ENCODE data around the gene GPRIN3. TPM values are rescaled to one million over a fixed set of nuclear protein-coding genes. Genes with fewer than 3 reads are reported as not detected.

Gene GPRIN3
- 25.2 TPM for total RNA-seq
- long read RNA-seq, full-length matches to known transcripts: 13 of 22 reads
- long read RNA-seq, partial matches to known transcripts: 0 of 22 reads
- long read RNA-seq, other reads (novel, unspliced or antisense): 9 of 22 reads

DNA sequence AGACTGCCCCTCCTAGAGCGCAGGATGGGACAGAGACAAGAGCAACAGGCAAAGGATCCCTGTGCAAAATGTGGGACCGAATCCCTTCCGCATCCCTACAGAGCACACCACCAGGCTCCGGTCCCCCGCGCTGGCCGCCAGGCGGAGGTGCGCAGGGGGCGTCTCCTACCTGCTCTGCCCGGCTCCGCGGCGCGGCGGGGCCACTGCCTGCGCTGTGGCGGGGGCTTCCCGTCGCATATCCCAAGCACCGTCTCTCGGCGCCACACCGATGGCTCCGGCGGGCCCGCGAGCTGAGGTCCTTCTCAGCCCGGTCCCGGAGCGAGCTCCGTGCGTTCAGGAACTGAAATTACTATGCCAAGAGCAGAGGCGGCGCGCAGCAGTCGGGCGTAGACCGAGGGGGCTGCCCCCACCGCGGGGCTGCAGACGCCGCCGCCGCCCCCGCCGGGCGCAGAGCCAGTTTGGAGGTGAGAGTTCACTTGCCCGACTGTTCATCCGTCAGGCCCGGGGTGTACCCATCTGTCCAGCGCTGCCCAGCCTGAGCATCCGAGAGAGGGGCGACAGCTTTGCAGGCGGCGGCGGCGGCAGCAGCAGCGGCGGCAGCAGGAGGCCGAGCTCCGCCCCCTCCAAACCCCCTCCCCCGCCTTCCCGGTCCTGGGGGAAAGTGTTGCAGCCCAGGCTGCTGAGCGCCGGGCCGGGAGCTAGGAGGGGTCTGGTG lies at the start of gene GPRIN3:
TSS of gene GPRIN3 (minus strand) at position 355 of the 715 bp plus-strand sequence. CDS start 57,690 bp downstream, outside the sequence.
- H3K9me3 ChIP-seq: no peaks in the 10 kb centered on the region

DNA sequence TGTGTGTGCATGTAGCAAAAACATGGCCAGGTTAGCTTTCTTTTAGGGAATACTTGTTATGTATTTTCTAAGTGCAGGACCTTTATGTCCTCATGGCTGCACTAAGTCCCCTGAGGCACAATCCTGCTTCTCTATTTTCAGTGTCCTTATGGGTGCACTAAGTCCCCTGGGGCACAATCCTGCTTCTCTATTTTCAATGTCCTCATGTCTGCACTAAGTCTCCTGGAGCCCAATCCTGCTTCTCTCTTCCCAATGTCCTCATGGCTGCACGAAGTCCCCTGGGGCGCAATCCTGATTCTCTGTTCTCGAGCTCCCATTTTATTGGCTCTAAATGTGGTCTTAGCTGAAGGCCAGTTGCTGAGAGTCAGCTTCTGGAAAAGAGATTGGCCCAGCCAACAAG lies 49.7 kb upstream of the GPRIN3 start:
- no peak overlapping the region for H3K4me3 ChIP-seq
- no peaks in the 10 kb centered on the region for H3K36me3 ChIP-seq
- no peaks in the 10 kb centered on the region for H3K4me1 ChIP-seq
- peak; percentile 42 for ATAC-seq
- TF ChIP-seq, protein P1, sequence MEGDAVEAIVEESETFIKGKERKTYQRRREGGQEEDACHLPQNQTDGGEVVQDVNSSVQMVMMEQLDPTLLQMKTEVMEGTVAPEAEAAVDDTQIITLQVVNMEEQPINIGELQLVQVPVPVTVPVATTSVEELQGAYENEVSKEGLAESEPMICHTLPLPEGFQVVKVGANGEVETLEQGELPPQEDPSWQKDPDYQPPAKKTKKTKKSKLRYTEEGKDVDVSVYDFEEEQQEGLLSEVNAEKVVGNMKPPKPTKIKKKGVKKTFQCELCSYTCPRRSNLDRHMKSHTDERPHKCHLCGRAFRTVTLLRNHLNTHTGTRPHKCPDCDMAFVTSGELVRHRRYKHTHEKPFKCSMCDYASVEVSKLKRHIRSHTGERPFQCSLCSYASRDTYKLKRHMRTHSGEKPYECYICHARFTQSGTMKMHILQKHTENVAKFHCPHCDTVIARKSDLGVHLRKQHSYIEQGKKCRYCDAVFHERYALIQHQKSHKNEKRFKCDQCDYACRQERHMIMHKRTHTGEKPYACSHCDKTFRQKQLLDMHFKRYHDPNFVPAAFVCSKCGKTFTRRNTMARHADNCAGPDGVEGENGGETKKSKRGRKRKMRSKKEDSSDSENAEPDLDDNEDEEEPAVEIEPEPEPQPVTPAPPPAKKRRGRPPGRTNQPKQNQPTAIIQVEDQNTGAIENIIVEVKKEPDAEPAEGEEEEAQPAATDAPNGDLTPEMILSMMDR (IDR thresholded peaks at IDR 0.05): no peak
- H3K27me3 ChIP-seq: no peaks in the 10 kb centered on the region
- no peaks in the 10 kb centered on the region for H3K9me3 ChIP-seq
- no peak overlapping the region for H3K27ac ChIP-seq
- intact Hi-C loops (cut with DNase I): no loop called here
- no peak for DNase-seq

More for the DNA sequence above, at the start of gene GPRIN3:
- H3K4me1 ChIP-seq: peaks cover 13% of the 10 kb centered on the region
- peak within 1 kb of the TSS; percentile 72 for H3K4me3 ChIP-seq
- intact Hi-C loops (cut with DNase I): no loop called here
- H3K27me3 ChIP-seq: no peaks in the 10 kb centered on the region
- ATAC-seq (peak; percentile 87), DNase-seq (peak; percentile 91)
- H3K27ac ChIP-seq: peak within 1 kb of the TSS; percentile 87
- TF ChIP-seq, protein P1 (IDR thresholded peaks at IDR 0.05): no peak
- H3K36me3 ChIP-seq: no peaks in the 10 kb centered on the region

DNA sequence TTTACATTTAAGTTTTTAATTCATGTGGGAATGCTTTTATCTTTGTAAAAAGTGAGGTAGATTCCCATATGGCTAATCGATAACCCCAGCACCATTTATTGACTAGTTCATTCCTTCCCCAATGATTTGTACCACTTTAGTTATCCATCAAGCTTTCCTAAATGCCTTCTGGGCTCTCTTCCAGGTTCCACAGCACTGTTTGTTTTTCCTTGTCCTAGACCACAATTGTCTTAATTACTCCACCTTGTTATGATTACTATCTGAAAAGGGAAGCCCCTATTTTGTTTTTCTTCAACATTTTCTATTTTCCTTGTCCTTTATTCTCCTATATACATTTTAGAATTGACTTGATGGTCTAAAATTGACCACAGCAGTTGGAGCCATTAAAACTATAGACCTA lies 48.5 kb upstream of the GPRIN3 start:
- no peaks in the 10 kb centered on the region for H3K36me3 ChIP-seq
- intact Hi-C loops (cut with DNase I): no loop called here

GRCh38 chr4:89353514-89353913 lies 45.9 kb upstream of the GPRIN3 start:
- Histone ChIP-seq H3K27ac (no peak overlapping the region), H3K4me3 (no peak overlapping the region), H3K9me3 (no peaks in the 10 kb centered on the region), H3K27me3 (no peaks in the 10 kb centered on the region), H3K36me3 (no peaks in the 10 kb centered on the region), H3K4me1 (no peaks in the 10 kb centered on the region)
- TF ChIP-seq, protein P1 (IDR thresholded peaks at IDR 0.05): no peak
- ATAC-seq (no peak), DNase-seq (no peak)
- intact Hi-C loops (cut with DNase I): no loop called here

More for the DNA sequence above, 48.5 kb upstream of the GPRIN3 start:
- no peaks in the 10 kb centered on the region for H3K27me3 ChIP-seq
- H3K9me3 ChIP-seq: no peaks in the 10 kb centered on the region
- ATAC-seq (no peak), DNase-seq (no peak)
- TF ChIP-seq, protein P1 (IDR thresholded peaks at IDR 0.05): no peak
- no peak overlapping the region for H3K27ac ChIP-seq
- no peak overlapping the region for H3K4me3 ChIP-seq
- no peaks in the 10 kb centered on the region for H3K4me1 ChIP-seq

DNA sequence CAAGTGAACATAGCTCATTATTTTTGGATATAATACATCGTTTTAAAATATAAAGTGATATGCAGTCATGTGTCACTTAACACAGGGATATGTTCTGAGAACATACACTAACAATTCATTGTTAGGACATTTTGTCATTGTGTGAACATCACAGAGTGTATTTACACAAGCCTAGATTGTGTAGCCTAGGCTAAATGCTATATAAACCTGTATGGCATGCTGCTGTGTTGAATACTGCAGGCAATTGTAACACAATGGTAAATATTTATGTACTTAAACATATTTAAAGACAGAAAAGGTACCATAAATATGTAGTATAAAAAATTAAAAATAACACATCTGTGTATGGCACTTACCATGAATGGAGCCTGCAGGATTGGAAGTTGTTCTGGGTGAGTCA lies 44.9 kb upstream of the GPRIN3 start:
- DNase-seq (no peak), ATAC-seq (no peak)
- TF ChIP-seq, protein P1 (IDR thresholded peaks at IDR 0.05): no peak
- intact Hi-C loops (cut with DNase I): no loop called here
- H3K27ac ChIP-seq: no peak overlapping the region
- H3K4me3 ChIP-seq: no peak overlapping the region
- H3K36me3 ChIP-seq: no peaks in the 10 kb centered on the region
- peaks cover under 1% of the 10 kb centered on the region for H3K9me3 ChIP-seq
- H3K4me1 ChIP-seq: no peaks in the 10 kb centered on the region
- H3K27me3 ChIP-seq: no peaks in the 10 kb centered on the region
